ENCODE measurements around the gene BANP.

DNA sequence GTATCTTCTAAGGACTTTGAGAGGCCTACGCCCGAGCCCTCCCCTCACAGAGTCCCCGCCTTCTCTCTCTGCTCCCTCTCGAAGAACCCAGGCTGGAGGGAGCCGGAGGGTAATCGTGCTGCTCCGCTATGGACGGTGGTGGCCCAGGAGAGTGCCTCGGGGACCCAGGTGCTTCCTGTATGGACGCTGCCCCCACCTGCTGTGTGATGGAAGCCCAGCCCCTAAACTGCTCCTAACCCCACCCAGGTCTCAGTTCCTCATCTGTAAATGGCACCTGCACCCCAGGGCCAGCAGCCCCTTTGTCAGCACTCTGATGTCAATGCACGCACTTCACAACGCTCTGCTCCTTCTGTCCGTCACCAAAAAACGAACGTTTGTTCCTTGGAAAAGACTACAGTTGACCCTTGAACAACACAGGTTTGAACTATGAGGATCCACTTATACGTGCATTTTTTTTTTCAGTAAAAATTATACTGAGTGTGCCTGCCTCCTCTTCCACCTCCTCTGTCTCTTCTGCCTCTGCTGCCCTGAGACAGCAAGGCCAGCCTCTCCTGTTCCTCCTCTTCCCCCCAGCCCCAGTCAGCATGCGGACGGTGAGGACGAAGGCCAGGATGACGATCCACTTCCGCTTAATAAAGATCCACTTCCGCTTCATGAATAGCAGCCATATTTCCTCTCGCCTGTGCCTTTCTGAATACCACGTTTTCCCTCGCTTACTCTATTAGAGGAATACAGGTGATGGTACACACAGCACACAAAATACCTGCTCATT is 118.3 kb downstream of the BANP start:
- TF ChIP-seq POLR2AphosphoS5 (IDR thresholded peaks at IDR 0.05; ENCODE audit: low read depth, low read length) = no peak
- TF ChIP-seq TEAD4 (IDR thresholded peaks at IDR 0.05; ENCODE audit: borderline replicate concordance, insufficient read depth) = no peak
- TF ChIP-seq CTCF (IDR thresholded peaks at IDR 0.05) = no peak
- TF ChIP-seq SMC3 (IDR thresholded peaks at IDR 0.05; ENCODE audit: low read depth, low read length) = no peak
- TF ChIP-seq IRF3 (IDR thresholded peaks at IDR 0.05; ENCODE audit: low read depth, low read length) = no peak
- no peak for TF ChIP-seq JUND (IDR thresholded peaks at IDR 0.05)
- TF ChIP-seq RFX5 (IDR thresholded peaks at IDR 0.05; ENCODE audit: low read length) = no peak
- no peak for TF ChIP-seq EP300 (IDR thresholded peaks at IDR 0.05; ENCODE audit: borderline replicate concordance in 1 of 2, low read depth in 1 of 2, low read length in 1 of 2)
- TF ChIP-seq RAD21 (IDR thresholded peaks at IDR 0.05; ENCODE audit: low read length) = no peak
- TF ChIP-seq, protein P1, sequence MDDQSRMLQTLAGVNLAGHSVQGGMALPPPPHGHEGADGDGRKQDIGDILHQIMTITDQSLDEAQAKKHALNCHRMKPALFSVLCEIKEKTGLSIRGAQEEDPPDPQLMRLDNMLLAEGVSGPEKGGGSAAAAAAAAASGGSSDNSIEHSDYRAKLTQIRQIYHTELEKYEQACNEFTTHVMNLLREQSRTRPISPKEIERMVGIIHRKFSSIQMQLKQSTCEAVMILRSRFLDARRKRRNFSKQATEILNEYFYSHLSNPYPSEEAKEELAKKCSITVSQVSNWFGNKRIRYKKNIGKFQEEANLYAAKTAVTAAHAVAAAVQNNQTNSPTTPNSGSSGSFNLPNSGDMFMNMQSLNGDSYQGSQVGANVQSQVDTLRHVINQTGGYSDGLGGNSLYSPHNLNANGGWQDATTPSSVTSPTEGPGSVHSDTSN (IDR thresholded peaks at IDR 0.05) = no peak
